ENCODE data around the gene PRICKLE3.
A peak's percentile ranks its signal among the peaks of the same experiment; 100 is the strongest.

Gene PRICKLE3

GRCh38 chrX:49214416-49214815 is 28.2 kb upstream of the PRICKLE3 start:
- H3K9me3 ChIP-seq (ENCODE audit: control insufficient read depth, insufficient read depth, low read length): no peaks in the 10 kb centered on the region
- H3K36me3 ChIP-seq (ENCODE audit: insufficient read depth, low read length): no peaks in the 10 kb centered on the region
- no peak overlapping the region for H3K9ac ChIP-seq (ENCODE audit: low read depth, low read length)
- H3K4me1 ChIP-seq (ENCODE audit: insufficient read depth, low read length): peaks cover 2% of the 10 kb centered on the region; the same call in 1 of the 2 replicates

GRCh38 chrX:49212861-49213260 is 26.7 kb upstream of the PRICKLE3 start:
- Histone ChIP-seq H3K9me3 (ENCODE audit: control insufficient read depth, insufficient read depth, low read length) (no peaks in the 10 kb centered on the region), H3K9ac (ENCODE audit: low read depth, low read length) (no peak overlapping the region), H3K4me1 (ENCODE audit: insufficient read depth, low read length) (peaks cover 8% of the 10 kb centered on the region; the same call in 1 of the 2 replicates), H3K36me3 (ENCODE audit: insufficient read depth, low read length) (no peaks in the 10 kb centered on the region)

GRCh38 chrX:49212209-49212608 is 26.0 kb upstream of the PRICKLE3 start:
- Histone ChIP-seq H3K9me3 (ENCODE audit: control insufficient read depth, insufficient read depth, low read length) (no peaks in the 10 kb centered on the region), H3K9ac (ENCODE audit: low read depth, low read length) (no peak overlapping the region), H3K4me1 (ENCODE audit: insufficient read depth, low read length) (peaks cover 8% of the 10 kb centered on the region; the same call in 1 of the 2 replicates), H3K36me3 (ENCODE audit: insufficient read depth, low read length) (no peaks in the 10 kb centered on the region)

GRCh38 chrX:49211074-49211473 is 24.9 kb upstream of the PRICKLE3 start:
- Histone ChIP-seq H3K9ac (ENCODE audit: low read depth, low read length) (no peak overlapping the region), H3K36me3 (ENCODE audit: insufficient read depth, low read length) (no peaks in the 10 kb centered on the region), H3K4me1 (ENCODE audit: insufficient read depth, low read length) (peaks cover 8% of the 10 kb centered on the region; the same call in 1 of the 2 replicates), H3K9me3 (ENCODE audit: control insufficient read depth, insufficient read depth, low read length) (no peaks in the 10 kb centered on the region)

GRCh38 chrX:49210406-49210805 is 24.2 kb upstream of the PRICKLE3 start:
- no peaks in the 10 kb centered on the region for H3K9me3 ChIP-seq (ENCODE audit: control insufficient read depth, insufficient read depth, low read length)
- peaks cover 8% of the 10 kb centered on the region; the same call in 1 of the 2 replicates for H3K4me1 ChIP-seq (ENCODE audit: insufficient read depth, low read length)
- no peak overlapping the region for H3K9ac ChIP-seq (ENCODE audit: low read depth, low read length)
- H3K36me3 ChIP-seq (ENCODE audit: insufficient read depth, low read length): no peaks in the 10 kb centered on the region

GRCh38 chrX:49209434-49210251 is 23.5 kb upstream of the PRICKLE3 start:
- peaks cover 8% of the 10 kb centered on the region; the same call in 1 of the 2 replicates for H3K4me1 ChIP-seq (ENCODE audit: insufficient read depth, low read length)
- peak overlapping the region; percentile 53 for H3K9ac ChIP-seq (ENCODE audit: low read depth, low read length)
- no peaks in the 10 kb centered on the region for H3K36me3 ChIP-seq (ENCODE audit: insufficient read depth, low read length)
- no peaks in the 10 kb centered on the region for H3K9me3 ChIP-seq (ENCODE audit: control insufficient read depth, insufficient read depth, low read length)

GRCh38 chrX:49208399-49208798 is 22.2 kb upstream of the PRICKLE3 start:
- H3K9me3 ChIP-seq (ENCODE audit: control insufficient read depth, insufficient read depth, low read length): no peaks in the 10 kb centered on the region
- H3K9ac ChIP-seq (ENCODE audit: low read depth, low read length): no peak overlapping the region
- peaks cover 8% of the 10 kb centered on the region; the same call in 1 of the 2 replicates for H3K4me1 ChIP-seq (ENCODE audit: insufficient read depth, low read length)
- no peaks in the 10 kb centered on the region for H3K36me3 ChIP-seq (ENCODE audit: insufficient read depth, low read length)

GRCh38 chrX:49206543-49206942 is 20.4 kb upstream of the PRICKLE3 start:
- Histone ChIP-seq H3K36me3 (ENCODE audit: insufficient read depth, low read length) (no peaks in the 10 kb centered on the region), H3K4me1 (ENCODE audit: insufficient read depth, low read length) (peaks cover 8% of the 10 kb centered on the region; the same call in 1 of the 2 replicates), H3K9ac (ENCODE audit: low read depth, low read length) (no peak overlapping the region), H3K9me3 (ENCODE audit: control insufficient read depth, insufficient read depth, low read length) (no peaks in the 10 kb centered on the region)

GRCh38 chrX:49205443-49205842 is 19.3 kb upstream of the PRICKLE3 start:
- H3K4me1 ChIP-seq (ENCODE audit: insufficient read depth, low read length): peaks cover 10% of the 10 kb centered on the region; the same call in 1 of the 2 replicates
- no peaks in the 10 kb centered on the region for H3K36me3 ChIP-seq (ENCODE audit: insufficient read depth, low read length)
- H3K9ac ChIP-seq (ENCODE audit: low read depth, low read length): no peak overlapping the region
- H3K9me3 ChIP-seq (ENCODE audit: control insufficient read depth, insufficient read depth, low read length): no peaks in the 10 kb centered on the region

GRCh38 chrX:49204709-49205108 is 18.5 kb upstream of the PRICKLE3 start:
- no peaks in the 10 kb centered on the region for H3K36me3 ChIP-seq (ENCODE audit: insufficient read depth, low read length)
- no peak overlapping the region for H3K9ac ChIP-seq (ENCODE audit: low read depth, low read length)
- H3K9me3 ChIP-seq (ENCODE audit: control insufficient read depth, insufficient read depth, low read length): no peaks in the 10 kb centered on the region
- H3K4me1 ChIP-seq (ENCODE audit: insufficient read depth, low read length): peaks cover 10% of the 10 kb centered on the region; the same call in 1 of the 2 replicates

- H3K9me3 ChIP-seq (ENCODE audit: control insufficient read depth, insufficient read depth, low read length): no peaks in the 10 kb centered on the region
- H3K9ac ChIP-seq (ENCODE audit: low read depth, low read length): no peak overlapping the region
Measured at GRCh38 chrX:49204017-49204416, 17.8 kb upstream of the PRICKLE3 start.

GRCh38 chrX:49203536-49203935 is 17.4 kb upstream of the PRICKLE3 start:
- Histone ChIP-seq H3K36me3 (ENCODE audit: insufficient read depth, low read length) (no peaks in the 10 kb centered on the region), H3K9me3 (ENCODE audit: control insufficient read depth, insufficient read depth, low read length) (no peaks in the 10 kb centered on the region), H3K9ac (ENCODE audit: low read depth, low read length) (no peak overlapping the region), H3K4me1 (ENCODE audit: insufficient read depth, low read length) (peaks cover 2% of the 10 kb centered on the region; the same call in 1 of the 2 replicates)

More at GRCh38 chrX:49204017-49204416, 17.8 kb upstream of the PRICKLE3 start:
- peaks cover 4% of the 10 kb centered on the region; the same call in 1 of the 2 replicates for H3K4me1 ChIP-seq (ENCODE audit: insufficient read depth, low read length)
- no peaks in the 10 kb centered on the region for H3K36me3 ChIP-seq (ENCODE audit: insufficient read depth, low read length)

- Histone ChIP-seq H3K4me1 (ENCODE audit: insufficient read depth, low read length) (peaks cover 9% of the 10 kb centered on the region), H3K9me3 (ENCODE audit: control insufficient read depth, insufficient read depth, low read length) (no peaks in the 10 kb centered on the region), H3K9ac (ENCODE audit: low read depth, low read length) (no peak overlapping the region), H3K36me3 (ENCODE audit: insufficient read depth, low read length) (no peaks in the 10 kb centered on the region)
Measured at GRCh38 chrX:49202022-49202421, 15.8 kb upstream of the PRICKLE3 start.

GRCh38 chrX:49199906-49200771 is 14.0 kb upstream of the PRICKLE3 start, which contains the start of gene SYP:
SYP (minus strand) TSS chrX:49200193; CDS start chrX:49200186, 7 bp downstream.
- H3K9me3 ChIP-seq (ENCODE audit: control insufficient read depth, insufficient read depth, low read length): no peaks in the 10 kb centered on the region

More at GRCh38 chrX:49199906-49200771, 14.0 kb upstream of the PRICKLE3 start, which contains the start of gene SYP:
- Histone ChIP-seq H3K9ac (ENCODE audit: low read depth, low read length) (peak within 1 kb of the TSS; percentile 54), H3K36me3 (ENCODE audit: insufficient read depth, low read length) (no peaks in the 10 kb centered on the region), H3K4me1 (ENCODE audit: insufficient read depth, low read length) (peaks cover 9% of the 10 kb centered on the region)
